ENCODE results near the gene SLC35G3. TPM values are rescaled to one million over a fixed set of nuclear protein-coding genes. Genes with fewer than 3 reads are reported as not detected.

Gene SLC35G3
- total and polyA plus RNA-seq, 10 of the 15 experiments (the other 5 are each of a cell fraction or from before 2014, with no cell fraction given): not detected

DNA sequence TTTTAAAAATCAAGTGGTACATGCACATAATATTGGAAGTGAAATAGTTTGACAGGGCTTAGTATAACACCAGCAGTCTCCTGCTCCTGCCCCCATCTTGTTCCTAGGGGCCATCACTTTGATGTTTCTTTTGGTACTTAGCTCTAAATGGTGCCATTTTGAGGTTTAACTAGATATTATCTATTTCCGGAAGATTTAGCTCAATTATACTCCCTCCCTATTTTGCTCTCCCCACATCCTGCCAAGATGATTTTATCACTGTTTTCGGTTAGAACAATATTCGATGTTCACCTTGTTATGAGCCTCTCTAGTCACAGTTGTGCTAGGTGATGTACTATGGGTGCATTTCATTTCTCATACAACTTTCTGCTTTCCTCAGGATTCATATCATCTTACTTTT, 20.0 kb upstream of the SLC35G3 start:
- ATAC-seq: no peak
- no peaks in the 10 kb centered on the region for H3K36me3 ChIP-seq (ENCODE audit: control insufficient read depth in 2 of 2, insufficient read depth in 2 of 2, low read length in 1 of 2)
- in situ Hi-C loops (cut with MboI) (no loop called here), intact Hi-C loops (cut with micrococcal nuclease; ENCODE audit: unreplicated experiment) (no loop called here)
- 19% methylated on average over 3 of the region's 3 CpGs for WGBS (ENCODE audit: insufficient coverage, insufficient replicate concordance, low lambda C conversion rate, missing lambda C conversion rate)
- ChIA-PET POLR2A (no interaction called here), RAD21 (ENCODE audit: unreplicated experiment) (no interaction called here), SMC1A (ENCODE audit: uncharacterized antibody, unreplicated experiment) (interaction anchor here (1.0 kb wide), 1 partner anchor 33 kb away, joined by 3 read pairs; no protein-coding TSS in a partner anchor), CTCF (interaction anchor here (0.6 to 1.8 kb wide), 4 partner anchors 10 to 320 kb away, joined by 3 to 5 read pairs (median 4); no protein-coding TSS in a partner anchor)
- no TSS peak for BruUV-seq (replicated peaks)
- H3K9me3 ChIP-seq (replicated peaks; ENCODE audit: control insufficient read depth, insufficient read depth, low read length): no peaks in the 10 kb centered on the region
- DNase-seq (ENCODE audit: low read depth, low spot score): no peak
- H3K27ac ChIP-seq (ENCODE audit: control insufficient read depth, insufficient read depth): no peak overlapping the region
- H3K9ac ChIP-seq (ENCODE audit: control insufficient read depth, insufficient read depth, low read length): no peak overlapping the region
- no peak overlapping the region for H3K4me3 ChIP-seq
- no peak overlapping the region for H3K4me2 ChIP-seq (ENCODE audit: control insufficient read depth, insufficient read depth)
- H3K79me2 ChIP-seq (ENCODE audit: control insufficient read depth, insufficient read depth, low read length): no peaks in the 10 kb centered on the region
- no peak for TF ChIP-seq NR2C2 (IDR thresholded peaks at IDR 0.05; ENCODE audit: borderline replicate concordance, control insufficient read depth, insufficient read length, low read depth)
- TF ChIP-seq NFYB (IDR thresholded peaks at IDR 0.05; ENCODE audit: insufficient read depth, low read depth, low read length): no peak
- TF ChIP-seq POLR2AphosphoS5 (IDR thresholded peaks at IDR 0.05; ENCODE audit: low read length): no peak
- no peak overlapping the region for H2AFZ ChIP-seq (ENCODE audit: control insufficient read depth, low read depth, low read length)
- H4K20me1 ChIP-seq (ENCODE audit: control insufficient read depth, insufficient read depth): no peaks in the 10 kb centered on the region
- FAIRE-seq: no peak
- no peaks in the 10 kb centered on the region; a peak in 1 of 4 replicates for H3K27me3 ChIP-seq (replicated peaks in 1 of 2; ENCODE audit: control insufficient read depth in 2 of 2, insufficient read depth in 2 of 2, low read length in 1 of 2)
- no peaks in the 10 kb centered on the region for H3K4me1 ChIP-seq (ENCODE audit: control insufficient read depth, insufficient read depth, low read length)

GRCh38 chr17:35213412-35213940, 19.3 kb upstream of the SLC35G3 start:
- no TSS peak for BruUV-seq (replicated peaks)
- intact Hi-C loops (cut with micrococcal nuclease; ENCODE audit: unreplicated experiment): no loop called here
- no peak overlapping the region for H3K4me3 ChIP-seq

More at GRCh38 chr17:35213412-35213940, 19.3 kb upstream of the SLC35G3 start:
- no peak overlapping the region for H3K4me2 ChIP-seq (ENCODE audit: control insufficient read depth, insufficient read depth)
- in situ Hi-C loops (cut with MboI): no loop called here
- no peaks in the 10 kb centered on the region for H3K9me3 ChIP-seq (replicated peaks; ENCODE audit: control insufficient read depth, insufficient read depth, low read length)
- ChIA-PET POLR2A (no interaction called here), CTCF (interaction anchor here (1.1 to 1.8 kb wide), 2 partner anchors 10 to 98 kb away, joined by 4 to 5 read pairs; no protein-coding TSS in a partner anchor), RAD21 (ENCODE audit: unreplicated experiment) (no interaction called here), SMC1A (ENCODE audit: uncharacterized antibody, unreplicated experiment) (interaction anchor here (1.0 to 1.5 kb wide), 3 partner anchors 9 to 34 kb away, joined by 3 read pairs; no protein-coding TSS in a partner anchor)
- 57% methylated on average over 5 of the region's 5 CpGs for WGBS (ENCODE audit: insufficient coverage, insufficient replicate concordance, low lambda C conversion rate, missing lambda C conversion rate)
- H3K27me3 ChIP-seq (replicated peaks in 1 of 2; ENCODE audit: control insufficient read depth in 2 of 2, insufficient read depth in 2 of 2, low read length in 1 of 2): no peaks in the 10 kb centered on the region; a peak in 1 of 4 replicates
- ATAC-seq: no peak
- no peaks in the 10 kb centered on the region for H3K36me3 ChIP-seq (ENCODE audit: control insufficient read depth in 2 of 2, insufficient read depth in 2 of 2, low read length in 1 of 2)
- H3K27ac ChIP-seq (ENCODE audit: control insufficient read depth, insufficient read depth): no peak overlapping the region
- H3K9ac ChIP-seq (ENCODE audit: control insufficient read depth, insufficient read depth, low read length): no peak overlapping the region
- H4K20me1 ChIP-seq (ENCODE audit: control insufficient read depth, insufficient read depth): no peaks in the 10 kb centered on the region
- no peak overlapping the region for H2AFZ ChIP-seq (ENCODE audit: control insufficient read depth, low read depth, low read length)
- no peaks in the 10 kb centered on the region for H3K4me1 ChIP-seq (ENCODE audit: control insufficient read depth, insufficient read depth, low read length)
- TF ChIP-seq EP300 (IDR thresholded peaks at IDR 0.05; ENCODE audit: borderline replicate concordance in 1 of 2, control insufficient read depth in 1 of 2, low read depth in 2 of 2, low read length in 2 of 2): no peak
- TF ChIP-seq, protein P1, sequence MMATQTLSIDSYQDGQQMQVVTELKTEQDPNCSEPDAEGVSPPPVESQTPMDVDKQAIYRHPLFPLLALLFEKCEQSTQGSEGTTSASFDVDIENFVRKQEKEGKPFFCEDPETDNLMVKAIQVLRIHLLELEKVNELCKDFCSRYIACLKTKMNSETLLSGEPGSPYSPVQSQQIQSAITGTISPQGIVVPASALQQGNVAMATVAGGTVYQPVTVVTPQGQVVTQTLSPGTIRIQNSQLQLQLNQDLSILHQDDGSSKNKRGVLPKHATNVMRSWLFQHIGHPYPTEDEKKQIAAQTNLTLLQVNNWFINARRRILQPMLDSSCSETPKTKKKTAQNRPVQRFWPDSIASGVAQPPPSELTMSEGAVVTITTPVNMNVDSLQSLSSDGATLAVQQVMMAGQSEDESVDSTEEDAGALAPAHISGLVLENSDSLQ (IDR thresholded peaks at IDR 0.05): no peak
- no peak for TF ChIP-seq MYB (IDR thresholded peaks at IDR 0.05; ENCODE audit: borderline replicate concordance, low read depth, low read length)
- no peak for TF ChIP-seq ETV6 (conservative IDR thresholded peaks at IDR 0.05 in 1 of 2, IDR thresholded peaks at IDR 0.05 in 1 of 2; ENCODE audit: borderline replicate concordance in 1 of 2, low read depth in 1 of 2)
- no peak for TF ChIP-seq ZBED1 (IDR thresholded peaks at IDR 0.05; ENCODE audit: borderline replicate concordance)
- no peak for TF ChIP-seq PAX5 (IDR thresholded peaks at IDR 0.05; ENCODE audit: borderline replicate concordance, low read depth, low read length)
- no peaks in the 10 kb centered on the region for H3K79me2 ChIP-seq (ENCODE audit: control insufficient read depth, insufficient read depth, low read length)
- FAIRE-seq: no peak
- no peak for DNase-seq (ENCODE audit: low read depth, low spot score)

Measured in GM12878 (cell line).